ENCODE data around the gene MFNG. TPM values are rescaled to one million over a fixed set of nuclear protein-coding genes. Genes with fewer than 3 reads are reported as not detected.

Gene MFNG
- total RNA-seq, 1 donor from 2014 or later, result 0.82 TPM

GRCh38 chr22:37428649-37429586 lies 57.3 kb downstream of the MFNG start:
- DNase-seq (ENCODE audit: extremely low spot score, unreplicated experiment), result no peak
- Mint-ChIP-seq H3K9me3 (peaks cover 4% of the 10 kb centered on the region), H3K27ac (no peak overlapping the region), H3K36me3 (no peaks in the 10 kb centered on the region), H3K27me3 (peaks cover 82% of the 10 kb centered on the region), H3K4me1 (ENCODE audit: unreplicated experiment) (peaks cover 25% of the 10 kb centered on the region), H3K4me3 (peak overlapping the region; percentile 61)
- peak; percentile 87 for TF ChIP-seq CTCF (conservative IDR thresholded peaks at IDR 0.05)

GRCh38 chr22:37427711-37428635 lies 58.2 kb downstream of the MFNG start:
- Mint-ChIP-seq H3K4me3 (peak overlapping the region; percentile 66), H3K4me1 (ENCODE audit: unreplicated experiment) (peaks cover 25% of the 10 kb centered on the region), H3K36me3 (no peaks in the 10 kb centered on the region), H3K27ac (no peak overlapping the region), H3K9me3 (peaks cover 4% of the 10 kb centered on the region), H3K27me3 (peaks cover 86% of the 10 kb centered on the region)
- no peak for DNase-seq (ENCODE audit: extremely low spot score, unreplicated experiment)
- no peak for TF ChIP-seq CTCF (conservative IDR thresholded peaks at IDR 0.05)

- Mint-ChIP-seq H3K27me3 (peaks cover 81% of the 10 kb centered on the region), H3K4me3 (peak within 1 kb of the TSS; percentile 70), H3K9me3 (no peaks in the 10 kb centered on the region), H3K27ac (no peak within 1 kb of the TSS), H3K36me3 (no peaks in the 10 kb centered on the region), H3K4me1 (ENCODE audit: unreplicated experiment) (peaks cover 19% of the 10 kb centered on the region)
- no peak for TF ChIP-seq CTCF (conservative IDR thresholded peaks at IDR 0.05)
- no peak for DNase-seq (ENCODE audit: extremely low spot score, unreplicated experiment)
These were observed 59.0 kb downstream of the MFNG start, which contains the start of gene ELFN2 for GRCh38 chr22:37427135-37427710. TSS of gene ELFN2 (minus strand) at chr22:37427479. CDS start at chr22:37375534, 51,945 bp downstream.

GRCh38 chr22:37426706-37427134 lies 59.5 kb downstream of the MFNG start:
- no peaks in the 10 kb centered on the region for H3K36me3 Mint-ChIP-seq
- H3K27me3 Mint-ChIP-seq, result peaks cover 81% of the 10 kb centered on the region
- H3K27ac Mint-ChIP-seq, result no peak overlapping the region
- peaks cover 17% of the 10 kb centered on the region for H3K4me1 Mint-ChIP-seq (ENCODE audit: unreplicated experiment)
- peak overlapping the region; percentile 70 for H3K4me3 Mint-ChIP-seq
- no peak for DNase-seq (ENCODE audit: extremely low spot score, unreplicated experiment)
- TF ChIP-seq CTCF (conservative IDR thresholded peaks at IDR 0.05), result no peak
- H3K9me3 Mint-ChIP-seq, result no peaks in the 10 kb centered on the region

All from type B pancreatic cell (in vitro differentiated cells).